Activated CD8-positive, alpha-beta memory T cell treated with anti-CD3 and anti-CD28 coated beads, Interleukin-2, amount 50 U/mL, for 1 hour (primary cell): Measurements from ENCODE around the gene FARP1.

ENCODE experiments used
- DNase-seq: peaks from one replicate; pipeline ENCODE4 v3.0.0-alpha.2; 2020; ENCODE audit errors: extremely low read depth

The FARP1 gene

GRCh38 chr13:98173431-98174152 lies 30.7 kb downstream of the FARP1 start:
- DNase-seq: no peak

GRCh38 chr13:98174307-98174706 lies 31.4 kb downstream of the FARP1 start:
- no peak for DNase-seq

GRCh38 chr13:98175043-98175442 lies 32.1 kb downstream of the FARP1 start:
- DNase-seq: no peak

- no peak for DNase-seq
Observed at GRCh38 chr13:98175823-98176222, 32.9 kb downstream of the FARP1 start.

GRCh38 chr13:98176777-98177608 lies 34.1 kb downstream of the FARP1 start, which contains the start of gene RNF113B:
RNF113B (minus strand) TSS chr13:98177269; CDS start chr13:98177236, 33 bp downstream.
- DNase-seq: no peak

- no peak for DNase-seq
Observed at GRCh38 chr13:98180092-98180491, 37.2 kb downstream of the FARP1 start.

GRCh38 chr13:98181111-98181815 lies 38.4 kb downstream of the FARP1 start:
- DNase-seq: no peak

- DNase-seq: no peak
Observed at GRCh38 chr13:98182153-98182552, 39.3 kb downstream of the FARP1 start.

- no peak for DNase-seq
Observed at GRCh38 chr13:98182589-98182988, 39.7 kb downstream of the FARP1 start.

GRCh38 chr13:98184792-98185191 lies 41.9 kb downstream of the FARP1 start:
- no peak for DNase-seq

- no peak for DNase-seq
Observed at GRCh38 chr13:98187155-98187964, 44.5 kb downstream of the FARP1 start.

GRCh38 chr13:98187965-98188261 lies 45.0 kb downstream of the FARP1 start:
- DNase-seq: no peak

GRCh38 chr13:98188544-98189166 lies 45.8 kb downstream of the FARP1 start:
- no peak for DNase-seq

- DNase-seq: no peak
Observed at GRCh38 chr13:98189841-98190505, 47.1 kb downstream of the FARP1 start.

GRCh38 chr13:98190889-98191444 lies 48.1 kb downstream of the FARP1 start:
- no peak for DNase-seq

- no peak for DNase-seq
Observed at GRCh38 chr13:98192008-98192407, 49.1 kb downstream of the FARP1 start.

- no peak for DNase-seq
Observed at GRCh38 chr13:98195054-98195791, 52.3 kb downstream of the FARP1 start.

- DNase-seq: no peak
Observed at GRCh38 chr13:98198683-98199082, 55.8 kb downstream of the FARP1 start.

GRCh38 chr13:98199480-98199879 lies 56.6 kb downstream of the FARP1 start:
- no peak for DNase-seq
